Cardiac fibroblast (primary cell): ENCODE results near the gene TBC1D14.
A peak's percentile ranks its signal among the peaks of the same experiment; 100 is the strongest.

Source experiments
- DNase-seq, 2 donors: peaks; one replicate each; pipeline versions ENCODE4 v3.0.0 to v3.0.0-alpha.2; 2010; ENCODE audit warnings: low read depth in 2 of 2
- H3K4me3 ChIP-seq, 2 donors: replicated peaks in 1 of 2; 1 replicate in 1 of 2; 2 replicates in 1 of 2; pipeline ENCODE4 v1.5.1; 2011; ENCODE audit warnings: low read depth in 2 of 2, low read length in 2 of 2, mild to moderate bottlenecking in 2 of 2, moderate library complexity in 1 of 2
- TF ChIP-seq, protein P1 (sequence below): IDR thresholded peaks from one replicate; pipeline ENCODE4 v1.5.1; 2011; ENCODE audit warnings: low read depth, mild to moderate bottlenecking, low read length, inconsistent platforms

The TBC1D14 gene

DNA sequence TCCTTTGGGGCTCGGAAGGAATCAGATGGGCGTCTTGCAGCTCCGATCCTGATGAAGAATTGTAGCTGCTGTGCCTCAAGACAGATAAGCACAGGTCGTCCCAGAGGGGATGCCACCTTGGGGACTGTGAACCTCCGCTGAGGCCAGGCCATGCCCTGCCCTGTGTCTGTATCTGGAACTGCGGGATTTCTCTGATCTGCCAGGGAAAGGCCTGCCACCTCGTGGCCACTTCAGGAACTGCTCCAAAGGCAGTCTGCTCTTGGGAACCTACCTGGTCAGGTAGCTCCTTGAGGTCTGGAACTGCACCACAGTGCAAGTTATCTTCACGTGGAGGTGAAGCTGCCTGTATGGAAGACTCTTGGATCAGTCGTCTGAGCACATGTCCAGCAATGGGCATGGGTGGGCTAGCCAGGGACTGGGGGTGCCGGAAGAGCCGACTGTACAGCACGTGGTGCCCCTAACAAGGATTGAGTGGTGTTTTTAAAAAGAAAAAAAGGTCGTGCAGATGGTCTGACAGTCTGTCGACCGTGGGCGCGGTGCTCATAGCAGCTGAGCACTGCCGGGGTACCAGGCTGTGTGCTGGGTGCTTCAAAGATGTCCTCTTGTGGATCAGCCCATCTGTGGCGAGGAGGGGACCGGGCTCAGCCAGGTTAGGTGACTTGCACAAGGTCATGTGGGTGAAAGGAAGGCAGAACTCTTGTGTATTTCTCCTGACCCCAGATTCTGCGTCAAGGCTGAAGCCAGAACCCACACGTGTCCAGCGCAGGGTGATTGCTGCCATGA, 161.3 kb downstream of the TBC1D14 start:
- peak; percentile 73 to 75 for DNase-seq
- TF ChIP-seq, protein P1, sequence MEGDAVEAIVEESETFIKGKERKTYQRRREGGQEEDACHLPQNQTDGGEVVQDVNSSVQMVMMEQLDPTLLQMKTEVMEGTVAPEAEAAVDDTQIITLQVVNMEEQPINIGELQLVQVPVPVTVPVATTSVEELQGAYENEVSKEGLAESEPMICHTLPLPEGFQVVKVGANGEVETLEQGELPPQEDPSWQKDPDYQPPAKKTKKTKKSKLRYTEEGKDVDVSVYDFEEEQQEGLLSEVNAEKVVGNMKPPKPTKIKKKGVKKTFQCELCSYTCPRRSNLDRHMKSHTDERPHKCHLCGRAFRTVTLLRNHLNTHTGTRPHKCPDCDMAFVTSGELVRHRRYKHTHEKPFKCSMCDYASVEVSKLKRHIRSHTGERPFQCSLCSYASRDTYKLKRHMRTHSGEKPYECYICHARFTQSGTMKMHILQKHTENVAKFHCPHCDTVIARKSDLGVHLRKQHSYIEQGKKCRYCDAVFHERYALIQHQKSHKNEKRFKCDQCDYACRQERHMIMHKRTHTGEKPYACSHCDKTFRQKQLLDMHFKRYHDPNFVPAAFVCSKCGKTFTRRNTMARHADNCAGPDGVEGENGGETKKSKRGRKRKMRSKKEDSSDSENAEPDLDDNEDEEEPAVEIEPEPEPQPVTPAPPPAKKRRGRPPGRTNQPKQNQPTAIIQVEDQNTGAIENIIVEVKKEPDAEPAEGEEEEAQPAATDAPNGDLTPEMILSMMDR = peak; percentile 99
- H3K4me3 ChIP-seq = no peak overlapping the region

DNA sequence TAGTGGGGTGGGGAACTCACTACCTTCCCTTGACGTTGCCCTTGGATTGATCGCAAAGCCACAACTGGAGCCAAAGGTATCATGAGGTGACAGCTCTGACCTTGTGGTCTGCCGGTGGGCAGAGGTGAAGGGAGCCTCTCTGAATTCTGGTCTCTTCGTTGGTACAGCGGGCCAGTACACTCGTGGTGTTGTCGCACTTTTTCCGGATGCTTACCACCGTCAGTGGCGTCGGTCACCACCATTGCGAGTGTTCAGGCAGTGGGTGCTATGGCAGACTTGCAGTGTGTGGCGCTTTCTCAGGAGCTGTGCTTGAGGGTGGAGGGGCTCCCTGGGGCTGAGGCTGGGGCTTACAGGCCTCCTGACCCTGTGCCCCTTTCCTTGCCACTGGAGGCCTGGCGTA, 163.4 kb downstream of the TBC1D14 start:
- no peak for DNase-seq
- TF ChIP-seq, protein P1 = no peak
- H3K4me3 ChIP-seq = no peak overlapping the region

DNA sequence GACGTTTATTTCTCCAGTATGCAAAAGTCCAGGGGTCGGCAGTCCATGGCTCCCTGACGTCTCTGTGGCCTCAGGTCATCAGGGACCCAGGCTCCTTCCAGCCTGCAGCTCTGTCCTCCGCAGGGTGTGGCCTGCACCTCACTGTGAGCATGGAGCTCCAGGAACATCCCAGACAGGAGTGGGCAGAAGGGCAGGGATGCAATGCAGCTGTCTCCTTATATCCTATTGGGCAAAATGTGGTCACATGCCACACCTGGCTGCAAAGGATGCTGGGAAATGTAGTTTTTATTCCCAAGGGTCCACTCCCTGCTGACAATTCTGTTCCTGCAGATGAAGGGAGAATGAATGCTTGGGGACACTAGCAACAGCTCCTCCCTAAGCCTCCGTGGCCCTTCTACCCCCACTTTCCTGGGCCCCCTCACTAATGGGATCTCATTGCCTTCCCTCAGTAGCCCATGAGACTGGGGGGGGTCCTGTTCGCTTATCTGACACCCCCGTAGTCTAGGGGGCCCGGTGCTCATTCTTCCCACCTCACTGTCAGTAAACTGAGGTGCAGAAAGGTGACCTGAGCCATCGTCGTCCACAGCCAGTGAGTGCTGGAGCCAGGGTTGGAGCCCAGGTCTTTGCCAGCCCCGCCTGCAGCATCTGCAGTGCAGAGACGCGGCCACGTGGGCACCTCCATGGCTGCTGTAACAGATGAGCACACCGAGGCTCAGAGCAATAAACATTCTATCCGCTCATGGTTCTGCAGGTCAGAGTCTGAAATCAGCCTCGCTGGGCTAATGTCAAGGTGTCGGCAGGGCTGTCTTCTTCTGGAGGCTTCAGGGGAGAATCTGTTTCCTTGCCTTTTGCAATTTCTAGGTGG, 164.1 kb downstream of the TBC1D14 start:
- H3K4me3 ChIP-seq = no peak overlapping the region
- peak; percentile 51 to 62 for DNase-seq
- TF ChIP-seq, protein P1 = no peak

DNA sequence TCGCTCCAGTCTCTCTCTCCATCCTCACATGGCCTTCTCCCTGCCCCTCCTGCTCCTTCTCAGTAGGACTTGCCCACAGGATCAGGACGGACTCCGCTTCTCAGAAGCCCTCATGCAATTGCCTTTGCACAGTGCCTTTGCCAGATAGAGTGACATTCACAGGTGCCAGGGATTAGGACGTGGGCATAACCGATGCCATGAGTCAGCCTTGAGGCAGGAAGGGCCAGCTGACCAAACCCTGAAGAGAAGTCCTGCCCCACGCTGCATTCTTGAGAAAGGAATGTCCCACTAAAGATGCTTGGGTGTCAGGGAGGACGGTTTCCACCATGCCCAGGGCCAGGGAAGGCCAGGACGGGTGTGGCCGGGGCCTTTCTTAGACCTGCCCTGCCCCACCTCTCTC, 164.8 kb downstream of the TBC1D14 start:
- TF ChIP-seq, protein P1 = no peak
- peak in 1 of 2 donors; percentile 15 for DNase-seq
- no peak overlapping the region for H3K4me3 ChIP-seq

DNA sequence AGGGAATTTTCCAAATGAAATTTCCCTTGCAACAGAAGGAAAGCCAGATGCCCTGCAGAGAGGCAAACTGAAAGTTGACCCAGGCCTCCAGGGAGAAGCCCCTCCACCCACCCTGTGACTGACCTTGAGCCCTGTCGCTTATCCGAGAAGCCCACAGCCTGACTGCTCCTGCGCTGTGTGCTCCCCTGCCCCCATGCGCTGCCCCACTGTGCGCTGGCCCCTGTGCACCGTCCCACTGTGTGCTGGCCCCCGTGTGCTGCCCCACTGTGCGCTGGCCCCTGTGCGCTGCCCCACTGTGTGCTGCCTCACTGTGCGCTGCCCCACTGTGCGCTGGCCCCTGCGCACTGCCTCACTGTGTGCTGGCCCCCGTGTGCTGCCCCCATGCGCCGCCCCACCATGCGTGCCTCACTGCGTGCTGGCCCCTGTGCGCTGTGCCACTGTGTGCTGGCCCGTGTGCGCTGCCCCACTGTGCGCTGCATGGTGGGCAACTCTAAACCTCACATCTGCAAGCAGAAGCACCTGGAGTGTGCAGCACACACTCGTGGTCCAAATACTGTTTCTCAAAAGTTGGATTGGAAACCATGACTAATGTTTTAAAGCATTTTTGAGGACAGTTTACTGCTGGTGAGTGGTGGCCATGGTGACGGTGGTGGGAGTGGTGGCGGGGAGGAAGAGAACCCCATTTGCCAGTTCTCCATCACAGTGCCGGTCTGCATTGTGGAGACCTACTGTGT, 166.5 kb downstream of the TBC1D14 start:
- TF ChIP-seq, protein P1 = no peak
- no peak overlapping the region for H3K4me3 ChIP-seq
- no peak for DNase-seq

DNA sequence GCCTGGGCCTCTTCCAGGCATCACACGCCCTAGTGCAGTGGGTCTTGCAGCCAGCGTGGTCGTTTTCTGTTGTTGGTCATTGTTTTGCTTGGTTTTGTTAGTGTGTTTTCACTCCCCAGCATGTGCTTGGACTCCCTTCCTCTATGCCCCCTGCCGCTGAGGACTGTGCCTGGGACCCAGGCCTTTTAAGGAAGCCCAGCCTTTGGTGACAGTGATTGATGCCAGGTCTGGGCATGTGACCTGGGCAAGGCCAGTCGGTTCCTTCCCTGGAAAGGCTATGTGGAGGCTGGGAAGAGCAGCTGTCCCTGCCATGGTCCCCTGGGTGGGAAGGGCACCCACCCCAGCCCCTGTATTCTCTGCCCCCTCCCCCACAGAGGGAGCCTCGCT, 167.1 kb downstream of the TBC1D14 start:
- no peak overlapping the region for H3K4me3 ChIP-seq
- TF ChIP-seq, protein P1 = no peak
- no peak for DNase-seq
